Limb (tissue), 2 donors: ENCODE data around the gene PTPRG.
A peak's percentile ranks its signal among the peaks of the same experiment; 100 is the strongest.

Experiments used
- DNase-seq, 2 donors: peaks; one replicate each; pipeline ENCODE4 v3.0.0-alpha.2; 2016; ENCODE audit errors: extremely low spot score in 2 of 2

Gene PTPRG

DNA sequence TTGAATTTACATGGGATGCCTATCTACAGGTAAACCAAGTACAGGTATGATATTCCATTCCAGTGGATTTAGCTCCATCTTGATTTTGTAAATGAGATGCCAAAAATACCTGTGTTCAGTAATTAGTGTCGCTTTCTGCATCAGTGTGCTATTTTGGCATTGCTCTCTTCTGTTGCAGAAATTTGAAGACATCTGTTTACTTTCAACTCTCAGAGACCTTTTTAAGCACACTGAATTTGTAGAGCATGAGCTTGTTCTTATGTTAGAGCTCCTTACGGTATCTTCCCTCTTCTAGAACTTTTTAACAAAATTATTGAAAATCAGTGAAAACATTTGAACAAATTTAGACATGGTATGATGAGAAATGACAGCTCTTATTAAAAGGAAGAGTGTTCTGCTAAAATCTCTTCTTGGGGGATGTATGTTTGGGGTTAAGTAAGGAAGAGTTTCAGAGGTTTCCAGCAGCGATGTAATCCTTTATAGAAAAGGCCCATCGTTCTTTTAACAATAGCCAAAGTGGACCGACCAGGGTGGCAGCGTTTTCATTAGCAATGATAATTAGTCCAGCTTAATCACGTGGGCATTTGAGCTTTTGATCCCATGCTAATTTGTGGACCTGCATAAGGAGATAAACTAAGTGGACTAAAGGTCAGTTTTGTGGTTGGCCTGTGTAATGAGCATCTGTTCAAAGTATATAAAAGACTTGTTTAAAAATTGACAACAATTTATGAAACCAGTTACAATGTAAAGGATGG, 385.4 kb downstream of the PTPRG start:
- DNase-seq, result no peak

DNA sequence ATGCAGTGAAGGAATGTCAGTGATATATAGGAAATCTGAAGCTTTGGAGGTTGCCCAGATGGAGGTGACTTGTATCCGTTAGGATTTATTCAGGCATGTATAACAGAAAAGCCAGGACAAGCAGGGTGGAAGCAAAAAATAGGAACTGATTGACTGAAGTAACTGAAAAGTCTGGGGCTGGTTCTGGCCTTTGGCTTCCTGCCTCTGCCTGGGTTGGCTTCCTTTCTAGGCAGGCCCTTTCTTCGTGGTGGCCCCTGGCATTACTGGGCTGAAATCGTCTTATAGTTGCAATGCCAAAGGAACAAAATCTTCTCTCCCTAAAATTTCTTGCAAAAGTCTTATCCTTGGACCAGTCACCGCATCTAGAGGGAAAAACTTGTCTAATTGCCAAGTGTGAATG, 386.1 kb downstream of the PTPRG start:
- DNase-seq, result no peak

DNA sequence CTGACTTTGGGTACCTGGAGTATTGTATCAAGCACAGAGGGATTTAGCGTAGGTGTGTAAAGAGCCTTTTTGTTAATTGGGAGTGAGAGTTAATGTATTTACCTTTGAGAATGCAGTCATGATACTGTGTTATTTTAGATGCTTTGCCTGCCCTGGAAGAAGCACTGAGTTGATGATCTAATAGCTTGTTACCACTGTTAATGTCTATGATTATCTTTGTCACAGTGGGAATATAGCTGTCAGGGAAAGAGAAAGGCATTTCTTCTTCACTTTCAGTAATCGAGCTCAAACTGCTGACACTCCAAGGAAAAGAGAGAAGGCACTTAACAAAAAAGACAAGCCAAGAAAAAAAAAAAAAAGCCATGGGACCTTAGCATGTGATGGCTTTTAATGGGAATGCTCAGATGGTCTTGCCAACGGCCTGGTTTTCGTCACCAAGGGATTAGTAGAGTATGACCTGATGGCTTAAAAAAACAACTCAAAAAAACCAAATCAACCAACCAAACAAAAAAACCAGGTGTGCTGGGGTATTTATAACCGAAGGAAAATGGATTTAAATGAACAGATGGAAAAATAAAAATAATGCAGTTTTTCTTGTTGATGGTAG, 387.4 kb downstream of the PTPRG start:
- no peak for DNase-seq

DNA sequence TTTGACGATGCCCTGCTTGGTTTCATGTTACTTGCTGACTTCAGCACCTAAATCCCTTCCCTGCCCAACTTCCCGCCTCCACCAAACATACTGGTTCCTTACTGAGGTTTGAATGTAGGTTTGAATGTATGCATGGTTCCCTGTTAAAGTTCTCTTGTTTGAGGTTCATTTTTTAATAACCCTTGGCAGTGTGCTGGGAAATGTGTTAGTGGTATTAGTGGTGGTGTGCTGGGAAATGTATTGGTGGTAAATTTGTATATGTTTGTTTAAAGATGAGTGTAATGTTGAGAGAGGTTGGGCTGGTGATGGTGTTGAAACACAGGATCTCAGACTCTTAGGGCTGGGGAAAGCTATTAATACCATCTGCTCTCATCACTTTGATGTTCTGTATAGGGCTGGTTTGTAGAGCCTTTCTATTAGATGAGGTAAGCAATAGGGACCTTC, 392.7 kb downstream of the PTPRG start:
- DNase-seq, result no peak

DNA sequence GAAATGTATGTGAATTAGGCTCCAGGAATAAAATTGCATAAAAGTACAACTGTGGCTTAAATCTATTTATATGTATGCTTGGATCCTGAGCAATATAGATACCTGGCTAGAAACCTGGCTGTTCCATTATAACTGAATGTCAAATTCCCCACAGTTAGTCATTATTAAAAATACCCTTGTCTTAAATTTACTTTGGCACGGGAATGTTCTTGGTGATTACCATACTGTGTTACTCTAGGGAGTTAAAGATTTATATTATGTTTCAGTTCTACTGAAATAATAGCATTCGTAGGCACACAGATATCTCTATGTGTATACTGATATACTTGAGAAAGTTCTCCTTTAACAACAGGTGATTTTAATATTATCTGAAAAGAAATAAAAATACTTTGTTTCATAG, 394.1 kb downstream of the PTPRG start:
- no peak for DNase-seq

DNA sequence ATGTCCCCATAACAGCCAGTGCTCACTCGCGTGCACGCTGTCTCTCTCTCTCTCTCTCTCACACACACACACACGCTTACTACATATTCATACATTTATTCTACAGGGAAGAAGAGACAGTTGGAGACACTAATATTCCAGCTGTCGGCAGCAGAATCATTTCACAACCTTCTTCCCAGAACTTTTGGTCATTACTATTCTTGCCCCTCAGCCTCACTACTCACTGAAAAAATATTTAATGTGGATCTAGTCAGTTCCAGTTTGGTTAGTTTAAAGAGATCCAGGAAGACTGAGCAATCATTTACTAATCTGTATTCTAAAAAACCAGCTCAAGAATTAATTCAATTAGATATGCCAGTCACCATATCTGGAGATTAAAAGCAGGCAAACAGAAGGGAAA, 394.9 kb downstream of the PTPRG start:
- no peak for DNase-seq

DNA sequence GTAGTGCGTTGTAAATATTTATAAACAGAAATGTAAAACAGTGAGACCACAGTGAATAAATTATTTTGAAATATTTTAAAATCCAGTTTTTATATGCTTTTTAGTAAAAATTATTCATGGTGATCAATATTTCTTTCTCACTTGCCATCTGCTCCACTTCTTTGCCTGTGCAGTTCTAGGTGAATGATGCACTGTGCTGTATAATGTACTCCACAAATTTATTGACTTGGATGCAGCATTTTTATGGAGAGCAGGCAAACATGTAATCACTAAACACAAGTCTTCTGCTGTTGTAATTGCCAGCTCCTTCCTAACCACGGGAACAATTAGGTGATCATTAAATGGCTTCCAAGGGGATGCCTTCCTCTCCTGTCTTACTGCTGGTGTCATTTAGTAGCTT, 395.9 kb downstream of the PTPRG start:
- DNase-seq, result no peak

DNA sequence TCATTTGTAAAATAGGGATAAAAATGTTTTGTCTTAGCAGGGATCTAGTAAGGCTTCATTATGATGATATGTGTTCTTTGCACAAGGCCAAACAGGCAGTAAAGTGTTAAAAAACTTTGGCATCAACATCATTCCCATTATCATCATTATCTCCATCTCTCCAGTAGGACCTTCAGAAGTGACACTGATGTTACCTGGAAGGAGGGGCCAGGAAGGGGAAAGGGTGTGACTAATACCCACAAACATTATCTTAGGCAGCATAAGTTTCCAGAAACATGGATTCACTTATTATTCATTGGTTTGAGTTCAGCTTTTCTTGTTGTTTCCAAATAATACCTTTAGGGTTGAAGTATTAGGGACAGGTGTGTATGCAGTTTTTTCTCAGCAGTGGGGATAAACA, 399.6 kb downstream of the PTPRG start:
- no peak for DNase-seq

DNA sequence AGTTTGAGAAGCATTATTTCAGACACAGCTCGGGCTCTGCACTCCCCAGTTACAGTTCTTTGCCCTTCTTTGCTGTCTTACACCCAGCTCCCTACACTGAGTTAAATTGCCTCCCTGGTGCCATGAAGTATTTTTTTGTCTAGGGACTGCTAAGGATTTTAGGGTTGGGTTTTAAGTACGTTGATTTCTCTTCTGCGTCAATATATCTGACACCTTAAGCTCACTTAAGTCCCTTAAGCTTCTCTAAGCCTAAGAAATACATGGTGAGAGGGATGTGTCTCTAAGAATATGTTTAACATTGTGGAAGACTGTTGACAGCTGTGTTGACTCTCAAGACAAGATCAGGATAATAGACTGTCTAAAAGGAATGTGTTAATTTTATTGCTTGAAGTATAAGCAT, 400.5 kb downstream of the PTPRG start:
- DNase-seq, result no peak

DNA sequence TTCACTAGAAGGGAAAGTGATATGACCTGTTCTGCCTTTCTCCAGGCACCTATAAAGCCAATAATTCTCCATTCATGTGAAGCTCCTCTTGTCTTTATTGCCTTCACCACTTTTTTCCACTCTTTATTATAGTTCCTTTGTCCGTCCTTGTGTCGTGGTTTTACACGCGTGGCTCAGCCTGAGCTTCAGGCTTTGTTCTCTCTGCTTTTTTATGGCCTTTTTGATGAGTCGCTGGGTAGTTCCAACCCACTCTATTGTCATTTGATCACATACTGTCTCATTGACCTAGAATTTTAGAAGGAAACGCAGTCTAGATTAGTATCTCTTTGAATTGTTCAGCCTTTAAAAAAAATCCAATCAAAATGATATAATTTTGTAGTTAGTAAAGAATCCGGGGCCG, 403.2 kb downstream of the PTPRG start:
- no peak for DNase-seq

DNA sequence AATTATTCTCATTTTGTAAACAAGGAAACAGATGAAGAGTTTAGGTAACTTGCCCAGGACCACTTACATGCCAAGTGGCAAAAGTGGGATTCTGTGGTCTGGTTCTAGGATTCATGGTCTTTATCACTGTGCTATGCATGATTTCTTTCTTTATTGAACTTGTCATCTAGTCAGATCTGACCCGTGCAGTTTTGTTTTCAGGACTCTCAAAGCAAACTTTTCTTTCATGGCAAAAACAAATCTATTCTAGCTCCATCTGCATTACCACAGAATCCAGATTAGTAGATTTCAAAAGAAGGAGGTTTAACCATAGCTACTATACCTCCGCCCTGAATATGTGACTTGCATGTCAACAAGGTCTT, 404.4 kb downstream of the PTPRG start:
- no peak for DNase-seq

DNA sequence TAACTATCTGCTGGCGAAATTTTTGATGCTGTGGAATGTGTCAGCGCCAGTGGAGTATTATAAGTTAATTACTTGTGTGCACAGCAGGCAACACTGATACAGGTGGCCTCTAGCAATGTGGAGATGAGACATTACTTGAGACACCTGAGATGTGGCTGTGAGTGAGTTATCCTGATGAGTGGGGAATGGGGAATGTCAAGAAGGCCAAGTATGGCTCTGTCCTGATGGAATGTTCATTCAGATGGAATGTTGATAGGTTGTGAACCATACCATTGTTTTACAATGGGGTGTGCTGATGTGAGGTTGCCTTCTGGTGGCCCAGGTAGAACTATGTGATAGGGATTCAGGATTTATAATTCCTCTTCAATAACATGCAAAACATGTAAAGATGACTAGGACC, 404.8 kb downstream of the PTPRG start:
- DNase-seq, result no peak

DNA sequence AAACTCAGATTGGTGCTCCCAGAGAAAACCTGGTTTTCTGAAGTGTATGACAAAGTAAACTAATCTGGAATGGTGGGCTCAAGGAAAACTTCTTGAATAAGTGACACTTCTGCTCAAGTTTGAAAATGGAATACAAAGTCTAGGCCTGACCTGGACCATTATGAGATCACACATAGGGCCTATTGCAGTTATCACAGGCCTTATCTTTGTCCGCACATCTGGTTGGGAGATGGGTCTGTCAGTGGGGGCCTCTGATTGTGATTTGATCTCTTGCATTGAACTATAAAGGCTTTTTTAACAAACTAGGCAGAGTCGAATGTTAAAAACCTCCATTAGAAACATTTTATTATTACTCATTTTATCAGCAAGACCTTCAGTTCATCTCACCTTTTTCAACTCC, 405.6 kb downstream of the PTPRG start:
- DNase-seq, result no peak

DNA sequence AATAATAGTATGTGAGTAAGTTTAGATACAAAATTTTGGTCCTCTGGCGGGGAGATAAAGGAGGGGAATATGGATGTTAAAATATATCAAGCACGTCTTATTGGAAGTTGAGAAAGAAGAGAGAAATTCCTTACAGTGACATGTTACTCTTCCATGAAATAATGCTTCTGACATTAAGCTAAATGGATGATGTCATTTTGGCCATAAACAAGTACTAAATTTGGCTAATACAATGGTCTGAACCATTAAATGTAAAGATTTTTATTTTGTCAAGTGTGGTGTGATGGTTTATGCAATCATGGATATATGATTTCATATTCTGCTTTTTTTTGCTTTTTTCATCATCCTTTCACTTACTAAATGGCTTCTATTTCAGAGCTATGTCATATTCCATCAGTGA, 406.6 kb downstream of the PTPRG start:
- DNase-seq, result no peak

DNA sequence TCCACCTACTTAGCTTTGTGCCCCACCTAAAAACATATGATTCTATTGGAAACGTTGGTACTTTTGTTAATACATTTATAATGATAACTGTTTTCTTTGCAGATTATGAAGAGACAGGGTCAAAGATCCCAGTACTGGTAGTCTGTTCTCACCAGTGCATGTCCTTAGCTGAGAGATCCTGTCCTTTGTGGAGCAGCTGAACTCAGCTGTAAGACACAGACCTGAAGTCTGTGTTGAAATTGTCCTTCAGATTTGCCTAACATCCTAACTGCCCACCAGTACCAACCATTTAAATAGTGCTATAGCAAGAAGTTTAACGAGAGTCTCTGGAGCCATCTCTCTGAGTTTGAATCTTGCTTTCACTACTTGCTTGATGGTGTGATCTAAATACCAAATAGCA, 413.3 kb downstream of the PTPRG start:
- DNase-seq, result no peak

DNA sequence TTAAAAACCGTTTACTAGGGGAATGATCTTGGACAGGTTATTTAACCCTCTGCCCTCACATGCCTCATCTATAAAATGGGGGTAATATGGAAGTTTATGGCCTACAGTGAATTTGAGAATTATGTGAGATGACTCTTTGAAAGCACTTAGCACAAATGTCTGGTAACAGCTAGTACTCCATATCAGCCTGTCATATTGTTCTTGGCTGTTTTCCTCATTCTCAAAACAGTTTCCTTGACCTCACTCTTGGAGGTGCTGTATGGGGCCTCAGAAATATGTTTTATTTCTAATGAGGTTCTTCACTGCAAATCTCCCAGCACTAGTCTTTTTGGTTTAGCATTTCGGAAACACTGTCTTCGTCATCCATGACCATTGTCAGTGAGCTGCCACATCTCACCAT, 413.8 kb downstream of the PTPRG start:
- no peak for DNase-seq

DNA sequence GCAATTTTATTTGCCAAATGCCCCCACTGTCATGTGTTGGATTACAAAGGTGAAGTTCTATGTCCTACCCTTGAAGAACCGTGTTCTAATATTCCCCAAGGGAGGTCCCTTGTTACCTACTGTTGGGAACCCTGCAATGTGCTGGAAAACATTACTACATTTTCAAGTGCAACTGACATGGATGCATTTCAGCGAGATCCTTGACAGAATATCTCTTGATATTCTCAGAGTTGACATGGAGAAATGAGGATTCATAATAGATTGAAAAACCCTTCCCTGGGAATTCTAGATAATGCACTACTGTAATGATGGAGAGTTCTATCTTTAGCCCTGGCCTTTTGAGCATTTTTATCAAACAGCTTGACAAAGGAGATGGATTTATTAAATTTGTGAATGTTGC, 414.6 kb downstream of the PTPRG start:
- DNase-seq, result no peak

DNA sequence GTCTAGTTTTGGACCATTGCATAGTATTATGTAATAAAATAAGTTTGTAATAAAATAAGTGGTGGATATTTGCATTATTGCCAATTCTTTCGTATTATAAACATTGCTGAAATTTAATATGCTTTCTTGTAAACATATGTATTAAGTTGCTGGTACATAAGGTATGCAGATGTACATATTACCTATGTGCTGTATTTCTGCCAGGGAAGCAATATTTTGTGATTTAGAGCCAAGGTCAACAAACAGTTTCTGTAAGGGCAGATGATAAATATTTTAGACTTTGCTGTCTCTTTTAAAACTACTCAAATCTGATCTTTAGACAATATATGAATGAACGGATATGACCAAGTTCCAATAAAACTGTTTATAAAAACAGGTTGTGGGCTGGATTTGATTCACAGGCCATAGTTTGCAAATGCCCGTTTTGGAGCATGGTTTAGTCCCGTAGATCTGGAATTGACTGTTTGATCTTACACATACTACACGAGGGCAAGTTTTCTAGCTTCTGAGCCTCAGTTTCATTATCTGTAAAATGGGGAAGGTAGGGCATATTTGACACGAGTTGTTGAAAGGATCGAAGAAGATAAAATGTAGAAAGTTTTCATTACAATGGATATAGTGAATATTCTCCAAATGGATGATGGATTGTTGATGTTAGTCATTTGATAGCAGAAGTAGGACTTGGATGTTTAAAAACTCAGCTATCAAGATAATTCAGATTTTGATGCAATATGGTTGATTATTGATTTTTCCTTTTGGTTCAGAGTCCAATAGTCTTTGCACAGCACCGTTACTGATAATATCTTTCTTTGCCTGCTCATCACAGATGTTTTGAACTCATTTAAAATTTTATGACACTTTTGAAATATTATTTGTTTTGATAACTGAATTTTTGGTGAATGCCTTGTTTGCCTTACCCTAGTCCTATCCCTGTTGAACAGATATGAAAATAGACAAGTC, 417.4 kb downstream of the PTPRG start:
- DNase-seq, result no peak

DNA sequence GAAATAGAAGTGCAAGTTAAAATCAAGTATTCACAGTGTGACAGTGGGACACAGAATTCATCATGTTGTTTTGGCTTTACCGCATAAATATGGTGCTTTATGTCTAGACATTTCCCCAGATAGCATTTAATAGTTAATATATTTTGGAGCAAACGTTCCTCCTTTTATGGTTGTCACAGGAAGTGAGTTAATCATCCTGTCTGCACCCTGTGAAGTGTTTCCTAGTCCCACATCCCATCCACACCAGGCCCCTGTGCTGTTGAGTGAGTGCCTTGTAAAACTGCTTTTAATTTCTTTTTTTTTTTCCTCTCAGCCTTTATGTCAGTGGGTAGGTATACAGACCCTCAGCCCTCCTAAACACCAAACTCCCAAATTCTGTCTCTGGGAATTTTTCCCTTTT, 418.3 kb downstream of the PTPRG start:
- DNase-seq, result no peak

DNA sequence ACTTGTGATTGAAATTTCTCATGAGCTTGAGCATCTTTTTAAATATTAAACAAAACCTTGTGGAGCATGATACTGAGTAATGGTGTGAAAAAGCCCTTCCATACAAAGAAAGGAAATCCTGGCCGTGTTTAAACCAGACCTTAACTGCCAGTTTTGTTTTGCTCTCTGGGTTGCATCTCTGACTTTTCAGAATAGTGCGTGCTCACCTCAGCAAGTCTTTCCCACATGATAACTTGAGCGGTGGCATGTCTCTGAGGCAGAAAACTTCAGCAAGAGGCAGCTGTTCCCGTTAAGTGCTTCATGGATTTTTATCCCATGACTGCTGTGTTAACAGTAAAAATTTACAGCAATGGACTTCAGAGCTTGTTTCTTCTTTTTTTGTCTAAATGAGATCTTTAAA, 418.7 kb downstream of the PTPRG start:
- DNase-seq, result peak in 1 of 2 donors; percentile 23

DNA sequence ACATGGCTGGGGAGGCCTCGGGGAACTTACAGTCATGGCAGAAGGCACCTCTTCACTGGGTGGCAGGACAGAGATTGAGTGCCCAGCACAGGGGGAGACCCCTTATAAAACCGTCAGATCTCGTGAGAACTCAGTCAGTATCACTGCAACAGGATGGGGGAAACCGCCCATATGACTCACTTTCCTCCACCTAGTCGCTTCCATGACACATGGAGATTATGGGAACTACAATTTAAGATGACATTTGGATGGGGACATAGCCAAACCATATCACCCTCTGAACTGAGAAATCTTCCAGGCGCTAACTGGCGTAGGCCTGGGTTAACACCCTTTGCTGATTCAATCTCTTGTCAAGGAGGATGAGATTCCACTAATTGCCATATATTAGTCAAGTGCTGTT, 419.7 kb downstream of the PTPRG start:
- no peak for DNase-seq

DNA sequence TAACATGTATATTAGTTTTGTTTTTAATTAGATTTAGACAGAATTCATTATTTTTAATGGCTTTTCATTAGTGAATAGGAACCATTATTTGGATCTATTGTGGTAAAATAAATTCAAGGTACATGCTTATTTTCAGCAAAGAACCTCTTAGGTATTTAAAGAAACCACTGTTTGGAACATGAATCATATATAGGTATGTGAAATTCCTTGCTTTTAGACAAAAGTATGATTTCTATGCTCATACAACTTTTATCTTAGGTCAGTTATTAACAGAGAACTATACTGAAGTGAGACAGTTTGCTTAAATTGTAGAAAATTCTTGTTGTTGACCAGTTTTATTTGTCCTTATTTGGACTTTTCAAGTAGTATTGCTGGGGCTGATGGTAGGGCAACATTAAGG, 422.1 kb downstream of the PTPRG start:
- DNase-seq, result no peak
